Measurements from ENCODE around the gene RABL2A.
"Not testable (repeated sequence)": the region's sequence is repeated elsewhere in the genome, so short reads cannot be mapped to it uniquely, and the experiment has no call there.

DNA sequence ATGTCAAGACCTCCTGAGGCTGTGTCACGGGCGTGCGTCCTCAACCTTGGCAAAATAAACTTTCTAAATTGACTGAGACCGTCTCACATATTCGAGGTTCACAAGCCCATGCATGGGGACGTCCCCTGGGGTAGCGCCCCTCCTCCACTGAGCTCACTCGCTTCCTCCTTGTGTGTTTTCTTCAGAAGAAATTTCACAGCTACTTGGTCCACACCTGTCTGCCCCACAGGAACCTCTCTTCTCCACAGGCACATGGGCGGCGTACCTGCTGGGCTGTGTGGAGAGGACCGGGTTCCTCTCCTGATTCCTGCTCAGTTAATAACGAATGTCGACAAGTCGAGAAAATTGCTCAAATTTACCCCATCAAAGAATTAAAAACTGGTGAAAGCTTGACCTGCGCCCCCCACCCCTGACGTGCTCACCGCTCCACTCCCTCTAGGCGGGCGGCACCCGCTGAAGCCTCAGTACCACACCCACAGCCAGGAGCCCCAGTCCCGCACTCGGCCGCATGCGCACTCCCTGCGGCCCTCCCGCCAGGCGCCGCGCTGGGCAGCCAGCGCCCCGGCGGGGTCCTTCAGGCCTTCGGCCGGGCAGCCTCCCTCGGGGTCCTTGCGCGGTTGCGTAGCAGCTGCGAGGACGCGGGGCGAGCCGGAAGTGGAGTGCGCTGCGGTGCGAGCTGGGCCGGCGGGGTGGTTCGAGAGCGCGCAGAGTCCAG, at the start of gene RABL2A:
- TF ChIP-seq, protein P1, sequence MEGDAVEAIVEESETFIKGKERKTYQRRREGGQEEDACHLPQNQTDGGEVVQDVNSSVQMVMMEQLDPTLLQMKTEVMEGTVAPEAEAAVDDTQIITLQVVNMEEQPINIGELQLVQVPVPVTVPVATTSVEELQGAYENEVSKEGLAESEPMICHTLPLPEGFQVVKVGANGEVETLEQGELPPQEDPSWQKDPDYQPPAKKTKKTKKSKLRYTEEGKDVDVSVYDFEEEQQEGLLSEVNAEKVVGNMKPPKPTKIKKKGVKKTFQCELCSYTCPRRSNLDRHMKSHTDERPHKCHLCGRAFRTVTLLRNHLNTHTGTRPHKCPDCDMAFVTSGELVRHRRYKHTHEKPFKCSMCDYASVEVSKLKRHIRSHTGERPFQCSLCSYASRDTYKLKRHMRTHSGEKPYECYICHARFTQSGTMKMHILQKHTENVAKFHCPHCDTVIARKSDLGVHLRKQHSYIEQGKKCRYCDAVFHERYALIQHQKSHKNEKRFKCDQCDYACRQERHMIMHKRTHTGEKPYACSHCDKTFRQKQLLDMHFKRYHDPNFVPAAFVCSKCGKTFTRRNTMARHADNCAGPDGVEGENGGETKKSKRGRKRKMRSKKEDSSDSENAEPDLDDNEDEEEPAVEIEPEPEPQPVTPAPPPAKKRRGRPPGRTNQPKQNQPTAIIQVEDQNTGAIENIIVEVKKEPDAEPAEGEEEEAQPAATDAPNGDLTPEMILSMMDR (optimal IDR thresholded peaks at IDR 0.05 in 1 of 3, IDR thresholded peaks at IDR 0.05 in 1 of 3, conservative IDR thresholded peaks at IDR 0.05 in 1 of 3; ENCODE audit: extremely low read depth in 1 of 3, insufficient read depth in 2 of 3, low read length in 3 of 3): not testable (repeated sequence)
- not testable (repeated sequence) for TF ChIP-seq EZH2 (IDR thresholded peaks at IDR 0.05; ENCODE audit: low read length)
